HG03571 (cell line): ENCODE measurements around the gene ZNF331.

Source experiments
- ATAC-seq: cut with Tn5 transposase; IDR thresholded peaks from one replicate; pipeline ENCODE4 v1.9.1; 2021; ENCODE audit not compliant: unreplicated experiment

ZNF331 gene

GRCh38 chr19:53520547-53521372 is 17.2 kb upstream of the ZNF331 start:
- peak; percentile 97 for ATAC-seq

GRCh38 chr19:53521373-53522202 is 16.4 kb upstream of the ZNF331 start:
- no peak for ATAC-seq

GRCh38 chr19:53525922-53526321 is 12.0 kb upstream of the ZNF331 start:
- ATAC-seq: no peak

GRCh38 chr19:53530622-53531021 is 7.3 kb upstream of the ZNF331 start:
- ATAC-seq: no peak

- no peak for ATAC-seq
These were observed 6.5 kb upstream of the ZNF331 start for GRCh38 chr19:53531457-53531856.

GRCh38 chr19:53532362-53532761 is 5.6 kb upstream of the ZNF331 start:
- no peak for ATAC-seq

- ATAC-seq: no peak
These were observed 1.8 kb upstream of the ZNF331 start for GRCh38 chr19:53536225-53536548.

GRCh38 chr19:53537121-53537520 is 824 bp upstream of the ZNF331 start:
- no peak for ATAC-seq

GRCh38 chr19:53538378-53539109 is 599 bp downstream of the ZNF331 start:
- peak; percentile 4 for ATAC-seq

GRCh38 chr19:53540091-53540490 is 2.1 kb downstream of the ZNF331 start:
- no peak for ATAC-seq

GRCh38 chr19:53541971-53542370 is 4.0 kb downstream of the ZNF331 start:
- no peak for ATAC-seq

- no peak for ATAC-seq
These were observed 7.5 kb downstream of the ZNF331 start for GRCh38 chr19:53545271-53546065.

- ATAC-seq: no peak
These were observed 9.0 kb downstream of the ZNF331 start for GRCh38 chr19:53546758-53547513.

- ATAC-seq: no peak
These were observed 11.4 kb downstream of the ZNF331 start for GRCh38 chr19:53549340-53549739.

- ATAC-seq: no peak
These were observed 14.2 kb downstream of the ZNF331 start for GRCh38 chr19:53552001-53552721.

GRCh38 chr19:53553156-53553555 is 15.2 kb downstream of the ZNF331 start:
- ATAC-seq: no peak

GRCh38 chr19:53553865-53554791 is 16.2 kb downstream of the ZNF331 start:
- peak; percentile 70 for ATAC-seq

GRCh38 chr19:53554804-53555203 is 16.9 kb downstream of the ZNF331 start:
- no peak for ATAC-seq
